Kidney (tissue), 14 donors: ENCODE data around the gene XPO1. TPM values are rescaled to one million over a fixed set of nuclear protein-coding genes. Genes with fewer than 3 reads are reported as not detected.

ENCODE experiments used
- DNase-seq, 5 donors: peaks; one replicate each; pipeline ENCODE4 v3.0.0-alpha.2; 2013 to 2020
- FAIRE-seq: peaks from 2 replicates; lab custom pipeline; 2012; peaks lifted over from hg19 to GRCh38; lab: Jason Lieb, UNC
- H3K27ac ChIP-seq, 2 donors: one replicate each; pipeline ENCODE4 v1.7.0; 2013; ENCODE audit warnings: low read depth in 2 of 2, low read length in 2 of 2, inconsistent platforms in 1 of 2
- H3K27me3 ChIP-seq: one replicate; pipeline ENCODE4 v1.7.1; 2013; ENCODE audit warnings: low read length, inconsistent platforms; ENCODE audit not compliant: control insufficient read depth, insufficient read depth
- H3K36me3 ChIP-seq, 3 donors: one replicate each; pipeline versions ENCODE4 v1.7.0 to v1.7.1; 2013; ENCODE audit warnings: low read length in 3 of 3, control low read depth in 1 of 3, inconsistent platforms in 1 of 3; ENCODE audit not compliant: insufficient read depth in 3 of 3, control insufficient read depth in 2 of 3
- H3K4me1 ChIP-seq, 3 donors: one replicate each; pipeline versions ENCODE4 v1.7.0 to v1.7.1; 2013; ENCODE audit warnings: low read length in 3 of 3, inconsistent platforms in 1 of 3, low read depth in 1 of 3; ENCODE audit not compliant: control insufficient read depth in 2 of 3, insufficient read depth in 2 of 3
- H3K4me3 ChIP-seq, 3 donors: one replicate each; pipeline versions ENCODE4 v1.7.0 to v1.8.1; 2013; ENCODE audit warnings: low read length in 3 of 3, control low read depth in 1 of 3, inconsistent platforms in 1 of 3
- H3K9ac ChIP-seq, 3 donors: one replicate each; pipeline versions ENCODE4 v1.7.0 to v1.7.1; 2013; ENCODE audit warnings: low read length in 3 of 3, control low read depth in 1 of 3, inconsistent platforms in 1 of 3
- H3K9me3 ChIP-seq, 3 donors: one replicate each; pipeline versions ENCODE4 v1.7.0 to v1.7.1; 2013; ENCODE audit warnings: low read length in 3 of 3, control low read depth in 1 of 3, inconsistent platforms in 1 of 3; ENCODE audit not compliant: control insufficient read depth in 2 of 3, insufficient read depth in 1 of 3
- intact Hi-C: fragments of 100-400 bp; cut with DNase I; formaldehyde crosslinking; loops from one replicate; pipeline ENCODE4 v1.11.1; 2022
- polyA plus RNA-seq: library from polyadenylated mRNA; stranded (reverse); fragments of 350-450 nt; fragmentation: Illumina TruSeq; extraction: RNeasy Lipid Tissue Mini Kit (QIAGEN cat#74804); gene quantifications from one replicate; pipeline ENCODE4 v1.2.3, GENCODE V29; 2014; ENCODE audit warnings: low read depth, low replicate concordance; ENCODE audit not compliant: insufficient read depth
- total RNA-seq: library from RNA; stranded (reverse); fragmentation: NEBNext Ultra II Directional; extraction: Animal tissue kit (Norgen Biotek cat#: 25700); gene quantifications from one replicate; pipeline ENCODE4 v1.2.1, GENCODE V29; 2021
- TF ChIP-seq, protein P1 (sequence below): IDR thresholded peaks from 3 replicates; pipeline ENCODE4 v1.5.1; 2012; ENCODE audit warnings: mild to moderate bottlenecking, moderate library complexity, borderline replicate concordance; ENCODE audit not compliant: insufficient read depth; ENCODE audit errors: extremely low read depth
- donor health status: control.
- donor health status: control.
- donor health status: control.
- donor health status: control.
- donor health status: control.
- donor health status: DM: yes; HTN: yes; CAD: no.
- donor health status: Normal renal cell carcinoma (clear cell type).

The XPO1 gene
- total and polyA plus RNA-seq, 2 donors from 2014 or later, result 37.8 to 117 TPM

DNA sequence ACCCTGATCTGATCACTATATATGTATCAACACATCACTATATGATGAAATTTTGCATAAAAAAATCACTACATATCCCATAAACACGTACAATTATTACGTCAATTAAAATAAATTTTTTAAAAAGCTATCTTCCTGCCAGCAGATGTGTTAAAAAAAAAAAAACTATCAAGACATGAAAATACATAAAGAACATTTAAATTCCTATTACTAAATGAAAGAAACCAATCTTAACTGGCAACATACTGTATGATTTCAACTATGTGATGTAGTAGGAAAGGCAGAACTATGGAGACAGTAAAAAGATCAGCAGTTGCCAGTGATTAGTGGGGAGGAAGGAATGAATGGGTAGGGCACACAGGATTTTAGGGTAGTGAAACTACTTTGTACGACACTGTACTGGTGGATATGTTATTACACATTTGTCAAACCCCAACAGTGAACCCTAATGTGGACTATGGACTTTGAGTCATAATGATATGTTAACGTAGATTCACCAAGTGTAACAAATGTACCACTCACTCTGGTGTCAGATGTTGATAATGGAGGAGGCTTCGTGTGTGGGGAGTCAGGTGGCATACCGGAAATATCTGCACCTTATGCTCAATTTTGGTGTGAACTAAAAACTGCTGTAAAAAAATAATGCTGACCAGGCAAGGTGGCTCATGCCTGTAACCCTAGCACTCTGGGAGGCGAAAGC, 94.7 kb downstream of the XPO1 start:
- intact Hi-C loops, result no loop called here
- FAIRE-seq (no peak), DNase-seq (no peak)
- Histone ChIP-seq H3K9me3 (no peaks in the 10 kb centered on the region), H3K4me3 (no peak overlapping the region), H3K36me3 (no peaks in the 10 kb centered on the region), H3K4me1 (peaks cover 0 to 13% (median 6%) of the 10 kb centered on the region in 3 donors), H3K27ac (no peak overlapping the region), H3K9ac (no peak overlapping the region), H3K27me3 (no peaks in the 10 kb centered on the region)
- TF ChIP-seq, protein P1, sequence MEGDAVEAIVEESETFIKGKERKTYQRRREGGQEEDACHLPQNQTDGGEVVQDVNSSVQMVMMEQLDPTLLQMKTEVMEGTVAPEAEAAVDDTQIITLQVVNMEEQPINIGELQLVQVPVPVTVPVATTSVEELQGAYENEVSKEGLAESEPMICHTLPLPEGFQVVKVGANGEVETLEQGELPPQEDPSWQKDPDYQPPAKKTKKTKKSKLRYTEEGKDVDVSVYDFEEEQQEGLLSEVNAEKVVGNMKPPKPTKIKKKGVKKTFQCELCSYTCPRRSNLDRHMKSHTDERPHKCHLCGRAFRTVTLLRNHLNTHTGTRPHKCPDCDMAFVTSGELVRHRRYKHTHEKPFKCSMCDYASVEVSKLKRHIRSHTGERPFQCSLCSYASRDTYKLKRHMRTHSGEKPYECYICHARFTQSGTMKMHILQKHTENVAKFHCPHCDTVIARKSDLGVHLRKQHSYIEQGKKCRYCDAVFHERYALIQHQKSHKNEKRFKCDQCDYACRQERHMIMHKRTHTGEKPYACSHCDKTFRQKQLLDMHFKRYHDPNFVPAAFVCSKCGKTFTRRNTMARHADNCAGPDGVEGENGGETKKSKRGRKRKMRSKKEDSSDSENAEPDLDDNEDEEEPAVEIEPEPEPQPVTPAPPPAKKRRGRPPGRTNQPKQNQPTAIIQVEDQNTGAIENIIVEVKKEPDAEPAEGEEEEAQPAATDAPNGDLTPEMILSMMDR, result no peak

DNA sequence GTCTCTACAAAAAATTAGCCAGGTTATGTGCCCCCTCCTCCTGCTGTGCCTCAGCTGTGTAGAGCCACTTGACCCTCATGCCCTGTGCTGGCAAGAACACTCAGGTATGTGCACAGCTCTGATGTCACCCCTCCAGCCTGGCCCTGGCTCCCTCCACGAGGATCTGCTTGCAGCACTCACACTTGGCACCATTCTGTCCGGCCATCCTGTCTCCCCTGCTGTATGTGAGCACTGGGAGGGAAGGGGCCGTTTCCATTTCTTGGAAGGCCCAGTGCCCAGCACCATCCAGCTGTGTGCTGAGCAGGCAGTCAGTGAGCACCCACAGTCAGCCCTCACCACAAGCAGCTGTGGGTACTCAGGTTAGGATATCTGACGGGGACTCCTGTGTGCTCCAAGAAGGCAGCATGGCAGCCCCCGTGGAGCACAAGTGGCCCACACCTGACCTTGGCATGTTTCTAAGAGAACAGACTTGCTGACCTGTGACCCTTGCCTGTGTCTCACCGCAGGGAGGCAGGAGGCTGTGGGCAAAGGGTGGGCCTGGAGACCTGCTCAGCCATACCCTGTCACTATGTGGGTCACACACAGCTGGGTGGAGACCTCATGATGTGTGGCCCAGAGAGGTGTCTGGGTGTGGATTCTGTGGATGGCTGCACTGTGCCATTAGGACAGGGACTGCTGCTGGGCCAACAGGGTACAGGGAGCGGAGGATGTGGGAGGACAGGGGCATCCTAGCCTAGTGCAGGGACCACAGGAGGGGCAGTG, 98.7 kb downstream of the XPO1 start:
- Histone ChIP-seq H3K36me3 (no peaks in the 10 kb centered on the region), H3K9ac (no peak overlapping the region), H3K27me3 (no peaks in the 10 kb centered on the region), H3K27ac (peak overlapping the region in 1 of 2 donors; percentile 13), H3K4me1 (peaks cover 0 to 13% (median 6%) of the 10 kb centered on the region in 3 donors), H3K4me3 (no peak overlapping the region), H3K9me3 (no peaks in the 10 kb centered on the region)
- FAIRE-seq, result no peak
- TF ChIP-seq, protein P1, result no peak
- intact Hi-C loops, result no loop called here
- no peak for DNase-seq

DNA sequence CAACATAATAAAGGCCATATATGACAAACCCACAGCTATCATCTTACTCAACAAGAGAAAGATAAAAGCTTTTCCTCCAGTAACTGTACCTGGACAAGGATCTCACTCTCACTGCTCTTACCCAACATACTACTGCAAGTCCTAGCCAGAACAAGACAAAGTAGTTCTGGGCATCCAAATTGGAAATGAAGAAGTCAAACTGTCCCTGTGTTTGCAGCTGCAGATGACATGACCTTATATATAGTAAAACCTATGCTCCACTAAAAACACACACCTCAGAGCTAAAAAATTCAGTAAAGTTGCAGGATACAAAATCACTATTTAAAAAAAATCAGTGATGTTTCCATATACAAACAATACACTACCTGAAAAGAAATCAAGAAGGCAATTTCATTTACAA, 99.5 kb downstream of the XPO1 start:
- TF ChIP-seq, protein P1, result no peak
- H3K4me1 ChIP-seq, result peaks cover 0 to 19% (median 3%) of the 10 kb centered on the region in 3 donors
- H3K36me3 ChIP-seq, result no peaks in the 10 kb centered on the region
- no peaks in the 10 kb centered on the region for H3K9me3 ChIP-seq
- no peak for FAIRE-seq
- H3K9ac ChIP-seq, result no peak overlapping the region
- intact Hi-C loops, result no loop called here
- no peak overlapping the region for H3K27ac ChIP-seq
- DNase-seq, result no peak
- H3K4me3 ChIP-seq, result no peak overlapping the region
- H3K27me3 ChIP-seq, result no peaks in the 10 kb centered on the region
